Activated CD8-positive, alpha-beta T cell treated with anti-CD3 and anti-CD28 coated beads for 36 hours (primary cell): ENCODE results near the gene EIF2S1. TPM values are rescaled to one million over a fixed set of nuclear protein-coding genes. Genes with fewer than 3 reads are reported as not detected.
A peak's percentile ranks its signal among the peaks of the same experiment; 100 is the strongest.

Experiments used
- ATAC-seq: fragments of 200-7000 bp; cut with Tn5 transposase; one replicate; pipeline ENCODE4 v1.10.0; 2021; ENCODE audit warnings: mild to moderate bottlenecking, moderate library complexity
- CTCF ChIA-PET: fragments of 350-600 bp; sonication (Branson Sonifier 250); formaldehyde crosslinking; loops from one replicate; lab custom pipeline; 2021; ENCODE audit warnings: antibody characterized with exemption; lab: Charles Lee
- POLR2A ChIA-PET: fragments of 350-600 bp; sonication (Branson Sonifier 250); formaldehyde crosslinking; loops from one replicate; lab custom pipeline; 2021; ENCODE audit warnings: antibody characterized with exemption; lab: Charles Lee
- DNase-seq: peaks from one replicate; pipeline ENCODE4 v3.0.0-alpha.2; 2020
- H3K27ac Mint-ChIP-seq: one replicate; pipeline ENCODE4 v1.8.0; 2021; ENCODE audit warnings: mild to moderate bottlenecking, mixed read lengths
- H3K27me3 Mint-ChIP-seq: one replicate; pipeline ENCODE4 v1.8.0; 2021; ENCODE audit warnings: mixed read lengths
- H3K36me3 Mint-ChIP-seq: one replicate; pipeline ENCODE4 v1.8.0; 2021; ENCODE audit warnings: low read depth, mixed read lengths
- H3K4me1 Mint-ChIP-seq: one replicate; pipeline ENCODE4 v1.8.0; 2021; ENCODE audit warnings: low read depth, mixed read lengths
- H3K4me3 Mint-ChIP-seq: one replicate; pipeline ENCODE4 v1.8.0; 2021; ENCODE audit warnings: mild to moderate bottlenecking, moderate library complexity, mixed read lengths
- H3K9me3 Mint-ChIP-seq: one replicate; pipeline ENCODE4 v1.8.0; 2021; ENCODE audit warnings: mixed read lengths
- CTCF ChIP-seq: fragments of 200-600 bp; IDR thresholded peaks from one replicate; pipeline ENCODE4 v1.8.0; 2022; ENCODE audit warnings: antibody characterized with exemption, mild to moderate bottlenecking
- intact Hi-C: fragments of 100-400 bp; cut with micrococcal nuclease; formaldehyde crosslinking; loops from one replicate; pipeline ENCODE4 v1.10.0; 2022
- total RNA-seq, 2 experiments: library from RNA; stranded (reverse); gene quantifications; one replicate each; pipeline ENCODE4 v1.2.3, GENCODE V29; 2021

The EIF2S1 gene
- total RNA-seq, 2 experiments from 2014 or later = 210 to 219 TPM

GRCh38 chr14:67385120-67385519 lies 25.0 kb downstream of the EIF2S1 start:
- no peak for TF ChIP-seq CTCF
- ATAC-seq (no peak), DNase-seq (no peak)
- intact Hi-C loops = no loop called here
- ChIA-PET CTCF (interaction anchor here (1.2 to 3.0 kb wide), 3 partner anchors 25 to 186 kb away, joined by 3 to 12 read pairs (median 10); partner anchors contain the start of genes ATP6V1D and EIF2S1), POLR2A (no interaction called here)
- peaks cover 52% of the 10 kb centered on the region for H3K36me3 Mint-ChIP-seq
- peak overlapping the region; percentile 42 for H3K27ac Mint-ChIP-seq
- no peaks in the 10 kb centered on the region for H3K27me3 Mint-ChIP-seq
- H3K4me3 Mint-ChIP-seq = no peak overlapping the region
- H3K9me3 Mint-ChIP-seq = no peaks in the 10 kb centered on the region
- no peaks in the 10 kb centered on the region for H3K4me1 Mint-ChIP-seq

GRCh38 chr14:67385618-67386017 lies 25.5 kb downstream of the EIF2S1 start:
- Mint-ChIP-seq H3K36me3 (peaks cover 50% of the 10 kb centered on the region), H3K4me3 (no peak overlapping the region), H3K9me3 (no peaks in the 10 kb centered on the region), H3K27me3 (no peaks in the 10 kb centered on the region), H3K27ac (no peak overlapping the region), H3K4me1 (no peaks in the 10 kb centered on the region)
- ChIA-PET CTCF (interaction anchor here (1.1 to 3.0 kb wide), 5 partner anchors 8 to 186 kb away, joined by 3 to 12 read pairs (median 5); partner anchors contain the start of gene ATP6V1D), POLR2A (interaction anchor here (0.6 to 1.7 kb wide), 3 partner anchors 9 to 25 kb away, joined by 3 to 6 read pairs (median 3); partner anchors contain the start of gene EIF2S1)
- no peak for DNase-seq
- no peak for TF ChIP-seq CTCF
- ATAC-seq = no peak
- intact Hi-C loops = no loop called here

GRCh38 chr14:67387195-67387594 lies 27.1 kb downstream of the EIF2S1 start:
- no peak overlapping the region for H3K4me3 Mint-ChIP-seq
- no peak for TF ChIP-seq CTCF
- ATAC-seq (no peak), DNase-seq (no peak)
- no peaks in the 10 kb centered on the region for H3K4me1 Mint-ChIP-seq
- intact Hi-C loops = no loop called here
- peaks cover 38% of the 10 kb centered on the region for H3K36me3 Mint-ChIP-seq
- CTCF ChIA-PET = interaction anchor here (0.9 to 2.0 kb wide), 3 partner anchors 23 to 184 kb away, joined by 3 to 10 read pairs (median 5); no protein-coding TSS in a partner anchor
- H3K27ac Mint-ChIP-seq = no peak overlapping the region
- POLR2A ChIA-PET = interaction anchor here (1.7 kb wide), 1 partner anchor 22 kb away, joined by 6 read pairs; no protein-coding TSS in a partner anchor
- no peaks in the 10 kb centered on the region for H3K9me3 Mint-ChIP-seq
- no peaks in the 10 kb centered on the region for H3K27me3 Mint-ChIP-seq

GRCh38 chr14:67389275-67389674 lies 29.1 kb downstream of the EIF2S1 start:
- ChIA-PET POLR2A (interaction anchor here (1.3 kb wide), 1 partner anchor 25 kb away, joined by 3 read pairs; no protein-coding TSS in a partner anchor), CTCF (no interaction called here)
- ATAC-seq (no peak), DNase-seq (no peak)
- Mint-ChIP-seq H3K4me1 (no peaks in the 10 kb centered on the region), H3K27ac (no peak overlapping the region), H3K9me3 (no peaks in the 10 kb centered on the region), H3K36me3 (peaks cover 27% of the 10 kb centered on the region), H3K27me3 (no peaks in the 10 kb centered on the region), H3K4me3 (no peak overlapping the region)
- TF ChIP-seq CTCF = no peak
- intact Hi-C loops = no loop called here

- no peak for TF ChIP-seq CTCF
- Mint-ChIP-seq H3K4me3 (no peak overlapping the region), H3K27me3 (no peaks in the 10 kb centered on the region), H3K4me1 (no peaks in the 10 kb centered on the region), H3K9me3 (no peaks in the 10 kb centered on the region), H3K36me3 (peaks cover 20% of the 10 kb centered on the region), H3K27ac (no peak overlapping the region)
- intact Hi-C loops = no loop called here
- ChIA-PET POLR2A (interaction anchor here (1.1 to 1.3 kb wide), 2 partner anchors 17 to 26 kb away, joined by 3 read pairs; no protein-coding TSS in a partner anchor), CTCF (no interaction called here)
- ATAC-seq (no peak), DNase-seq (no peak)
Observed at GRCh38 chr14:67389811-67390534, 29.8 kb downstream of the EIF2S1 start.
